Epithelial cell of esophagus (primary cell): ENCODE results near the gene KBTBD3.
"Not testable (repeated sequence)": the region's sequence is repeated elsewhere in the genome, so short reads cannot be mapped to it uniquely, and the experiment has no call there.

Experiments used
- DNase-seq: peaks from one replicate; pipeline ENCODE4 v3.0.0; 2010; ENCODE audit warnings: low read depth
- H3K4me3 ChIP-seq: 2 replicates; pipeline ENCODE4 v1.5.1; 2011; ENCODE audit warnings: mild to moderate bottlenecking, low read length, control low read depth
- TF ChIP-seq, protein P1 (sequence below): IDR thresholded peaks from 2 replicates; pipeline ENCODE4 v1.5.1; 2011; ENCODE audit warnings: low read depth, mild to moderate bottlenecking, low read length, control low read depth, inconsistent platforms; ENCODE audit not compliant: insufficient read depth; ENCODE audit errors: missing control alignments

The KBTBD3 gene

DNA sequence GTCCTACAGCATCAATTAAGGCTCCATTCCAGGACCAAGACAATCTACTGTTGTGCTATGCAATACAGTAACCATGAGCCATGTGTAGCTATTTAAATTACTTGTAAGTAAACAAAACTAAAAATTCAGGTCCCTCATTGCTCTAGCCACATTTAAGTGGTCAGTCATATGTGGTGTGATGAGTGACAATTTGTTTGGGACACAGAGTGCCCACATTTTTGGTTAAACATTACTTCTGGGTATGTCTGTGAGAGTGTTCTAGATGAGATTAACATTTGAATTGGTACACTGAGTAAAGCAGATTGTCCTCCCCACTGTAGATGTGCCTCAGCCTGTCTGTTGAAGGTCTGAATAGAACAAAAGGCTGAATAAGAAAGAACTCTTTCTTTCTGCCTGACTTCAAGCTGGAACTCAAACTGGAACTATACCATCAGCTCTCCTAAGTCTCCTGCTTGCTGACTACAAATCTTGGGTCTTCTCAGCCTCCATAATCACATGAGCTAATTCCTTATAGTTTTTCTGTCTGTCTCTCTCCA lies 15.8 kb downstream of the KBTBD3 start:
- DNase-seq = no peak
- no peak overlapping the region for H3K4me3 ChIP-seq
- TF ChIP-seq, protein P1, sequence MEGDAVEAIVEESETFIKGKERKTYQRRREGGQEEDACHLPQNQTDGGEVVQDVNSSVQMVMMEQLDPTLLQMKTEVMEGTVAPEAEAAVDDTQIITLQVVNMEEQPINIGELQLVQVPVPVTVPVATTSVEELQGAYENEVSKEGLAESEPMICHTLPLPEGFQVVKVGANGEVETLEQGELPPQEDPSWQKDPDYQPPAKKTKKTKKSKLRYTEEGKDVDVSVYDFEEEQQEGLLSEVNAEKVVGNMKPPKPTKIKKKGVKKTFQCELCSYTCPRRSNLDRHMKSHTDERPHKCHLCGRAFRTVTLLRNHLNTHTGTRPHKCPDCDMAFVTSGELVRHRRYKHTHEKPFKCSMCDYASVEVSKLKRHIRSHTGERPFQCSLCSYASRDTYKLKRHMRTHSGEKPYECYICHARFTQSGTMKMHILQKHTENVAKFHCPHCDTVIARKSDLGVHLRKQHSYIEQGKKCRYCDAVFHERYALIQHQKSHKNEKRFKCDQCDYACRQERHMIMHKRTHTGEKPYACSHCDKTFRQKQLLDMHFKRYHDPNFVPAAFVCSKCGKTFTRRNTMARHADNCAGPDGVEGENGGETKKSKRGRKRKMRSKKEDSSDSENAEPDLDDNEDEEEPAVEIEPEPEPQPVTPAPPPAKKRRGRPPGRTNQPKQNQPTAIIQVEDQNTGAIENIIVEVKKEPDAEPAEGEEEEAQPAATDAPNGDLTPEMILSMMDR = no peak

DNA sequence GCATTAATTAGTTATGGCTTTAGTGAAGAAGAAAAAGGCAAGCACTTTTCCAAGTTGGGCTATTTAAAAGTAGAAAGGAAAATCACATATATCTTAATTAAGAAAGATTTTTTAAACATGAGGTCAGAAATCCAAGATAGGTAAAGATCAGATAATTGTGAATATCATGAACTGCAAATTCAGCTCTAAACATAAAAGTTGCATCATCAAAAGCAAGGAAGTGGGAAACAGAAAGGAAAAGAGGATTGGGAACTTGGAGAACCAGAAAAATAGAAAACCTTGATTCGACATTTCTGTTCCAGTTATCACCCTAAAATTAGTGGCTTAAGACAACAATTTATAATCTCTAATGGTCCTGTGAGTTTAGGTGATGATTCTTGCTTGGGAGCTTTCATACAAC lies 17.5 kb downstream of the KBTBD3 start:
- H3K4me3 ChIP-seq = no peak overlapping the region
- TF ChIP-seq, protein P1 = no peak
- no peak for DNase-seq

DNA sequence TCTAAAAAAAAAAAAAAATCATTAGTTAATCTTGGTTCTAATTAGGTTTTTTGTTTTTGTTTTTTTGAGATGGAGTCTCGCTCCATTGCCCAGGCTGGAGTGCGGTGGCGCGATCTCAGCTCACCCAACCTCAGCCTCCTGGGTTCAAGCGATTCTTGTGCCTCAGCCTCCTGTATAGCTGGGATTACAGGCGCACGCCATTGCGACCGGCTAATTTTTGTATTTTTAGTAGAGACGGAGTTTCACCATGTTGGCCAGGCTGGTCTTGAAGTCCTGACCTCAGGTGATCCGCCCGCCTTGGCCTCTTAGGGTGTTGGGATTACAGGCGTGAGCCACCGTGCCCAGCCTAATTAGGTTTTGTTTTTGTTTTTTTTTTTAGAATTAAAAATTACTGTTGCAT lies 18.8 kb downstream of the KBTBD3 start:
- DNase-seq, H3K4me3 ChIP-seq: not testable (repeated sequence)

DNA sequence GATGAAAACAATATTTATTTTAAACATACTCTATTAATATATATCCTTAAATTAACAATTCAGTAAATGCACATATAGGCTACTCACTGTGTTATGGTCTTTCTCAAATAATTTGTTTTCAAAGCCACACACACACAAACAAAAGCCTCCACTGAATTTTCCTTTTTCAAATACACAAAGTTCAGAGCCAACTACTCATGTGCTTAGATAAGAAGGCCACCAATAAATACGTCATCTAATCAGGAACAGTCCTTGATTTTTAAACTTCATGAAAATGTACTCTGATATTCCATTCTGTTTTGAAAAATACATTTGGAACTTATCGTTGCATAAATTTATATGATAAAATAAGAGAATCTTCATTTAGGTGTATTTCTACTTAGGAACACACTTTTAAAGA lies 26.0 kb downstream of the KBTBD3 start:
- DNase-seq = no peak
- TF ChIP-seq, protein P1 = no peak
- no peak overlapping the region for H3K4me3 ChIP-seq

DNA sequence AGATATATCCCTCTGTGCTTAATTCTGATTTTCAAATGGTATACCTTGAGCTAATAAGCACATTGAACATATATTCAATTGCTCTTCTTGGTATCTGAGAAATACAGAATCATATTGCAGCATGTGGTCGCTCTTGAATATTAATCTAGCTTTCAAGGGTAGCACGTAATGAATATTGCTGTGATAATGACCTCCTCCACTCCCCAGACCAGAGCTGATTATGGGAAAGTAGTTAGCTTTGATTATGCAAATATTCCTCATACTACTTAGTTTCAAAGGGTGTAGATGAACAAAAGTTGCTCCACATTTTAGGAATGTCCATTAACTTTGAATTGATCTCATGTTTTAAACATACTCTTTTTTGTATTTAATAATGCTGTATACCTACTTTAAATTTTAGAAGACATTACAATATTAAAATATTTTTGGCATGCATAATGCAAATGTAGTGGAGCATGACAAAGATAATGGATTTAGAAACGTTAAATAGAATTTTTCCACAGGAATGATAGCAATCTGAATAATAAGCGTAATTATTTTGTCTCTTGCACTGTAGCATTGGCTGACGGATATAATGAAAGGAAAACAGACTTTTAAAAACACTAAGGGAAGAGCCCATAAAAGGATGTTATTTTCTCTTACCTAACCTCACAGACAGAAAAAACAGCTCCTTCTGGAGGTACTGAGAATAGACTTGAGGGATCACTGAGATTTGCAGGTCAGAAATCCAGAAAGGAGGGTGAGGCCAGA lies 27.2 kb downstream of the KBTBD3 start:
- no peak for DNase-seq
- no peak overlapping the region for H3K4me3 ChIP-seq
- TF ChIP-seq, protein P1 = no peak

DNA sequence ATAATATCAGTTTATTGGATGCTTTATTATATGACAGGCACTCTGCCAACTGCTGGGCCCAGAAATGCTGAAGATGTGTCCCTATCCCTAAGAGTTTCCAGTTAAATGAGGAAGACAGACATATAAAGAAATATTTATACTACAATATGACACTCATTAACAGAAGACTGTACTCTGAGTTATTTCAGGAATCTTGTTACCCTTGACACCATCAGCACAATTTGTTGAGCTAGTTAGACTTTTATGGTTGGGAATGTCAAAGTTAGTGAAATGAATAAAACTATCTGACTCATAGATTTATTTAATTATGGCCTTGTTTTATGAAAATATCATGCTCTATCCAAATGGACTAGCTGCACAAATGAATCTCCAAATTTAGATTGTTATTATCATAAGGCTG lies 29.5 kb downstream of the KBTBD3 start:
- no peak for DNase-seq
- TF ChIP-seq, protein P1 = no peak
- no peak overlapping the region for H3K4me3 ChIP-seq

DNA sequence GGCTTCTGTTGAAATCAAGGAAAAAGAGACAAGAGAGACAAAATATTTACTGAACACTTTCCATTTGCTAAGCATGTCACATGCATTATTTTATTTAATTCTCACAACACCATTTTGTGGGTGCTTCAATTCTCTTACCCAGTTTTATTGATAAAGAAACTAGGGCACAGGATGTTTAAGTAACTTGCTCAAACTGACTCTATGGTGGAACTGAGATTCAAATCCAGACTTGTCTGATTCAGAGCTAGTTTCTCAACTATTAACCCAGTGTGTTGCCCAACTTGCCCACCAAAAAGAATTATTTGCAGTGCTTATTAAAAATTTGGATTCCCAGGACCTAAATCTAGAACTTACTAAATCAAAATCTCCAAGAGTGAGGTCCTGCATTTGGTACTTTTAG lies 33.6 kb downstream of the KBTBD3 start:
- no peak overlapping the region for H3K4me3 ChIP-seq
- TF ChIP-seq, protein P1 = no peak
- DNase-seq = peak; percentile 45
